ENCODE data around the gene CNPPD1.

CNPPD1 gene

DNA sequence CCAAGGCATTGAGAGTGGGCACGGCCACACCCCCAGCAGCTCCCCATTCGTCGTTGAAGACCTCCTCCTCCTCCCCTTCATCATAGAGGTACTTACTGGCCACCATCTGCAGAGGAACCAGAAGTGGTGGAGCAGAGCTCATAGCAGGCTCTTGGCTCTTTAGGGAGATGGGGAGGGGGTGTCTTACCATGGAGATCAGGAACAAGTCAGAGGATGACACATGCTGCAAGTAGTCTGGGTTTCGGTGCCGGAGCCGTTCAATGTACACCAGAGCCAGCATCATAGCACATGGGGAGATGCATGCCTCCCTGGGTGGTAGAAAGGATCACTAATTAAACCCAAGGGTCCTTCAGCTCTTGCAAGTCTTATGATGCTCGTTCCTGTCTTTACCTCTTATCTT lies 1.9 kb downstream of the CNPPD1 start:
- no peak overlapping the region for H2BK12ac ChIP-seq (ENCODE audit: low read length)
- no peak overlapping the region for H3K4me3 ChIP-seq (ENCODE audit: low read length in 2 of 2)
- no peaks in the 10 kb centered on the region for H3K9me3 ChIP-seq (replicated peaks in 1 of 2; ENCODE audit: control insufficient read depth in 2 of 2, insufficient read depth in 1 of 2, low read depth in 1 of 2, low read length in 2 of 2)
- H3K27ac ChIP-seq (replicated peaks; ENCODE audit: low read length) = no peak overlapping the region
- no CpG with 5 or more reads among the region's 7 CpGs for WGBS, 2 donors (ENCODE audit: extremely low coverage in 2 of 2, insufficient read length in 2 of 2, insufficient replicate concordance in 1 of 2)
- no peak overlapping the region for H2BK5ac ChIP-seq (ENCODE audit: low read length)
- peaks cover 13 to 41% of the 10 kb centered on the region in 2 donors for H3K36me3 ChIP-seq (replicated peaks in 1 of 2; ENCODE audit: control insufficient read depth in 2 of 2, insufficient read depth in 2 of 2, low read length in 2 of 2)
- no peak overlapping the region for H4K91ac ChIP-seq (ENCODE audit: low read depth, low read length, poor library complexity)
- H3K79me1 ChIP-seq (ENCODE audit: low read depth, low read length) = peaks cover 5% of the 10 kb centered on the region
- no peak overlapping the region for H4K8ac ChIP-seq (ENCODE audit: low read depth, low read length)
- no peak overlapping the region for H3K23ac ChIP-seq (ENCODE audit: low read depth, low read length, poor library complexity)
- no peak overlapping the region for H2BK120ac ChIP-seq (ENCODE audit: low read depth, low read length)
- H3K9ac ChIP-seq (ENCODE audit: low read depth, low read length, poor library complexity) = no peak overlapping the region
- H3K14ac ChIP-seq (ENCODE audit: low read length) = no peak overlapping the region
- no peak overlapping the region for H3K4me2 ChIP-seq (ENCODE audit: insufficient read depth, low read length, poor library complexity, severe bottlenecking)
- peaks cover 8 to 9% of the 10 kb centered on the region in 2 donors for H3K4me1 ChIP-seq (ENCODE audit: control insufficient read depth in 2 of 2, insufficient read depth in 1 of 2, low read depth in 1 of 2, low read length in 2 of 2)
- H2BK15ac ChIP-seq (ENCODE audit: low read length) = no peak overlapping the region
- no peaks in the 10 kb centered on the region for H3K27me3 ChIP-seq (ENCODE audit: control insufficient read depth in 3 of 3, insufficient read depth in 3 of 3, low read depth in 1 of 3, low read length in 3 of 3)
- no peak overlapping the region for H3K4ac ChIP-seq (ENCODE audit: low read length)
- no peak for DNase-seq (ENCODE audit: low spot score)
- no peak overlapping the region for H2AFZ ChIP-seq (ENCODE audit: low read length)
- no peak overlapping the region for H3K18ac ChIP-seq (ENCODE audit: low read length)
- no peak overlapping the region for H2AK5ac ChIP-seq (ENCODE audit: low read depth, low read length)

DNA sequence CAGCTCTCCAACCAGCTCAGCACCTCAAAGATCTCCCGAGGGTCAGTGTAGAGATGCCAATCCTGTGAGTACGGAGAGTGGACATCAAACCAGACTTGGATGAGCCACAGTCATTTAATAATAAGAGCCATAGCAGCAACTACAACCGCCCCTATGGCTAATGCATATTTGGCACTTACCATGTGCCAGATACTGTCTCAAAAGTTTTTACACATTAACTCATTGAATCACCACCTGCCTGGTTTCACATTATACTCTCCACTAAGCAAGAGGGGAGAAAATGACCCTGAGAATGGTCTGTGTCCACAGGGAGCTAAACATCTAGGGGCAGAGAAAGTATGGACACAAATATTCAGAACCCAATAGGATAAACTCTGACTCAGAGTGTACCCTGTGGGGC lies 2.6 kb downstream of the CNPPD1 start:
- Histone ChIP-seq H2BK15ac (ENCODE audit: low read length) (no peak overlapping the region), H2AK5ac (ENCODE audit: low read depth, low read length) (no peak overlapping the region), H2BK5ac (ENCODE audit: low read length) (no peak overlapping the region), H3K9me3 (replicated peaks in 1 of 2; ENCODE audit: control insufficient read depth in 2 of 2, insufficient read depth in 1 of 2, low read depth in 1 of 2, low read length in 2 of 2) (no peaks in the 10 kb centered on the region), H3K27me3 (ENCODE audit: control insufficient read depth in 3 of 3, insufficient read depth in 3 of 3, low read depth in 1 of 3, low read length in 3 of 3) (no peaks in the 10 kb centered on the region), H3K27ac (replicated peaks; ENCODE audit: low read length) (no peak overlapping the region), H4K8ac (ENCODE audit: low read depth, low read length) (no peak overlapping the region), H3K9ac (ENCODE audit: low read depth, low read length, poor library complexity) (no peak overlapping the region), H3K4me3 (ENCODE audit: low read length in 2 of 2) (no peak overlapping the region), H3K14ac (ENCODE audit: low read length) (no peak overlapping the region), H2AFZ (ENCODE audit: low read length) (no peak overlapping the region), H3K79me1 (ENCODE audit: low read depth, low read length) (peaks cover 5% of the 10 kb centered on the region), H3K4ac (ENCODE audit: low read length) (no peak overlapping the region), H3K4me1 (ENCODE audit: control insufficient read depth in 2 of 2, insufficient read depth in 1 of 2, low read depth in 1 of 2, low read length in 2 of 2) (peaks cover 8 to 9% of the 10 kb centered on the region in 2 donors), H4K91ac (ENCODE audit: low read depth, low read length, poor library complexity) (no peak overlapping the region), H3K36me3 (replicated peaks in 1 of 2; ENCODE audit: control insufficient read depth in 2 of 2, insufficient read depth in 2 of 2, low read length in 2 of 2) (peaks cover 11 to 36% of the 10 kb centered on the region in 2 donors), H3K4me2 (ENCODE audit: insufficient read depth, low read length, poor library complexity, severe bottlenecking) (no peak overlapping the region), H2BK120ac (ENCODE audit: low read depth, low read length) (no peak overlapping the region), H2BK12ac (ENCODE audit: low read length) (no peak overlapping the region), H3K23ac (ENCODE audit: low read depth, low read length, poor library complexity) (no peak overlapping the region), H3K18ac (ENCODE audit: low read length) (no peak overlapping the region)
- no CpG with 5 or more reads among the region's 3 CpGs for WGBS, 2 donors (ENCODE audit: extremely low coverage in 2 of 2, insufficient read length in 2 of 2, insufficient replicate concordance in 1 of 2)
- DNase-seq (ENCODE audit: low spot score) = no peak

DNA sequence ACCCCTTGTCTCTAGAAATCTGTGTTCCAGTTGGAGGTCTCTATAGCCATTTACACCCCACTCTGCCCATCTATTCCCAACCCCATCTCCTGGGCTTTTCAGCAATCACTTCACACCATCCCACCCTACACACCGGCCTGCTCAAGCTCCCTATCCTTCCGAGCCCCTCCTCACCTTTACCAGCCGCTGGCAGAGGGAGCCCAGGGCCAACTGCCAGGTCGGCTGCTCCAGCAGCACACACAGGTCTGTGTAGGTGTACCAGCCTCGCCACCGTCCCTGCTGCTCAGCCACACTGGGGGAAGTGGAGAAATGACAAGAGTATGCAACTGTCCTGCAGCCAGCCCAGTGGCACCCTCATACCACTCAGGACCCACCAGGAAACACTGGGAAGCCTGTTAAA lies 3.5 kb downstream of the CNPPD1 start:
- Histone ChIP-seq H2BK15ac (ENCODE audit: low read length) (no peak overlapping the region), H2AFZ (ENCODE audit: low read length) (no peak overlapping the region), H2BK120ac (ENCODE audit: low read depth, low read length) (no peak overlapping the region), H3K36me3 (replicated peaks in 1 of 2; ENCODE audit: control insufficient read depth in 2 of 2, insufficient read depth in 2 of 2, low read length in 2 of 2) (peaks cover 11 to 36% of the 10 kb centered on the region in 2 donors), H3K27me3 (ENCODE audit: control insufficient read depth in 3 of 3, insufficient read depth in 3 of 3, low read depth in 1 of 3, low read length in 3 of 3) (no peaks in the 10 kb centered on the region), H3K4me3 (ENCODE audit: low read length in 2 of 2) (no peak overlapping the region), H3K18ac (ENCODE audit: low read length) (no peak overlapping the region), H3K4me1 (ENCODE audit: control insufficient read depth in 2 of 2, insufficient read depth in 1 of 2, low read depth in 1 of 2, low read length in 2 of 2) (peaks cover 3% of the 10 kb centered on the region in 2 donors), H3K14ac (ENCODE audit: low read length) (no peak overlapping the region), H2BK5ac (ENCODE audit: low read length) (no peak overlapping the region), H3K9me3 (replicated peaks in 1 of 2; ENCODE audit: control insufficient read depth in 2 of 2, insufficient read depth in 1 of 2, low read depth in 1 of 2, low read length in 2 of 2) (no peaks in the 10 kb centered on the region), H2BK12ac (ENCODE audit: low read length) (no peak overlapping the region), H2AK5ac (ENCODE audit: low read depth, low read length) (no peak overlapping the region), H4K91ac (ENCODE audit: low read depth, low read length, poor library complexity) (no peak overlapping the region), H3K27ac (replicated peaks; ENCODE audit: low read length) (no peak overlapping the region), H3K9ac (ENCODE audit: low read depth, low read length, poor library complexity) (no peak overlapping the region), H3K23ac (ENCODE audit: low read depth, low read length, poor library complexity) (no peak overlapping the region), H3K4ac (ENCODE audit: low read length) (no peak overlapping the region), H4K8ac (ENCODE audit: low read depth, low read length) (no peak overlapping the region), H3K79me1 (ENCODE audit: low read depth, low read length) (peaks cover 3% of the 10 kb centered on the region), H3K4me2 (ENCODE audit: insufficient read depth, low read length, poor library complexity, severe bottlenecking) (no peak overlapping the region)
- WGBS, 2 donors (ENCODE audit: extremely low coverage in 2 of 2, insufficient read length in 2 of 2, insufficient replicate concordance in 1 of 2) = no CpG with 5 or more reads among the region's 6 CpGs
- no peak for DNase-seq (ENCODE audit: low spot score)

DNA sequence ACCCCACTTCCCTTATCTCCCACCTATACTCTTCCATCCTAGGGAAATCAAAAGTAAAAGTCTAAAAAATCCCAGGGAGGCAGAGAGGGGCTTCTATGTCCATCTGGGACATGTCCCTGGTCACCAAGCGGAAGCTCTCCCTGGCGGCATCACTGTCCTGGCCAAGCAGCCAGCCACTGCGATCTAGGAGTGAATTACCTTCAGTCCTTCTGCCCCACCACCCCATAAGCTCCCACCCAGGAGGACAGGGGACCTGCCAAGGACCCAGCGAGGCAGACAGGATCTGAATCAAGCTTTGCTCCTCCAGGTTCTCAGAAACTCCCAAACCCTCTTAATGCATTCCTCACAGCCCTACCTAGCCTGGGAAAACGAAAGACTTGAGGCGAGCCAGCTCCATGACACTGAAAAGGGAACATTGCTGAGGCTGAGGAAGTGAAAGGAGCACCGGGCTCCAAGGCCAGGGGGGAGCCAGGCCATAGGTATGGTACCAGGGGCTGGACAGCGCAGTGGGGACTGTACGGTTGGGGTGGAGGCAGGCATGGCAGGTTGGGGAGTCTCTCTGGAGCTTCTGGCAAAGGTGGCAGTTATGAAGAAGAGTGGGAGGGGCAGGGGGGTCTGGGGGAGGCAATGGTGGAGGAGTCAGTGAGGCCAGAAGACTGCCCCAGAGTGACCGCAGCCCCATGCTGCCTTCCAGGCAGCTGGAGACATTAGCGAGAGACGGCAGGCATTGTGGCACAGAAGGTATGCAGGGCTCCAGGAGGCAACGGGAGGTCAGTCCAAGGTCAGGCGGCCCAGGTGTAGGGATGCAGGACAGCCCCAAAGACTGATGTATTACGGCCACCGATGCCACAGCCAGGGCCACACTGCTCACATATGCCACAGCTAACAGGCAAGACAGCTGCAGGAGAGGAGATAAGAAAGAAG lies 4.2 kb downstream of the CNPPD1 start:
- WGBS, 2 donors (ENCODE audit: extremely low coverage in 2 of 2, insufficient read length in 2 of 2, insufficient replicate concordance in 1 of 2) = no CpG with 5 or more reads among the region's 16 CpGs
- H4K8ac ChIP-seq (ENCODE audit: low read depth, low read length) = no peak overlapping the region
- no peak overlapping the region for H2BK5ac ChIP-seq (ENCODE audit: low read length)
- no peaks in the 10 kb centered on the region for H3K9me3 ChIP-seq (replicated peaks in 1 of 2; ENCODE audit: control insufficient read depth in 2 of 2, insufficient read depth in 1 of 2, low read depth in 1 of 2, low read length in 2 of 2)
- no peak overlapping the region for H3K23ac ChIP-seq (ENCODE audit: low read depth, low read length, poor library complexity)
- H3K36me3 ChIP-seq (replicated peaks in 1 of 2; ENCODE audit: control insufficient read depth in 2 of 2, insufficient read depth in 2 of 2, low read length in 2 of 2) = peaks cover 11 to 36% of the 10 kb centered on the region in 2 donors
- H2BK12ac ChIP-seq (ENCODE audit: low read length) = no peak overlapping the region
- H3K4ac ChIP-seq (ENCODE audit: low read length) = no peak overlapping the region
- no peak overlapping the region for H2AFZ ChIP-seq (ENCODE audit: low read length)
- H3K79me1 ChIP-seq (ENCODE audit: low read depth, low read length) = peaks cover 3% of the 10 kb centered on the region
- H2BK120ac ChIP-seq (ENCODE audit: low read depth, low read length) = no peak overlapping the region
- H3K9ac ChIP-seq (ENCODE audit: low read depth, low read length, poor library complexity) = no peak overlapping the region
- H2AK5ac ChIP-seq (ENCODE audit: low read depth, low read length) = no peak overlapping the region
- H3K4me3 ChIP-seq (ENCODE audit: low read length in 2 of 2) = no peak overlapping the region
- H3K27me3 ChIP-seq (ENCODE audit: control insufficient read depth in 3 of 3, insufficient read depth in 3 of 3, low read depth in 1 of 3, low read length in 3 of 3) = no peaks in the 10 kb centered on the region
- peaks cover 3% of the 10 kb centered on the region in 2 donors for H3K4me1 ChIP-seq (ENCODE audit: control insufficient read depth in 2 of 2, insufficient read depth in 1 of 2, low read depth in 1 of 2, low read length in 2 of 2)
- no peak for DNase-seq (ENCODE audit: low spot score)
- H2BK15ac ChIP-seq (ENCODE audit: low read length) = no peak overlapping the region
- no peak overlapping the region for H3K14ac ChIP-seq (ENCODE audit: low read length)
- H4K91ac ChIP-seq (ENCODE audit: low read depth, low read length, poor library complexity) = no peak overlapping the region
- H3K27ac ChIP-seq (replicated peaks; ENCODE audit: low read length) = no peak overlapping the region
- no peak overlapping the region for H3K18ac ChIP-seq (ENCODE audit: low read length)
- no peak overlapping the region for H3K4me2 ChIP-seq (ENCODE audit: insufficient read depth, low read length, poor library complexity, severe bottlenecking)

Data from neuronal stem cell (in vitro differentiated cells).